Activated CD8-positive, alpha-beta memory T cell treated with anti-CD3 and anti-CD28 coated beads, Interleukin-2, amount 50 U/mL, for 1 hour (primary cell): ENCODE results near the gene PAPPA.

ENCODE experiments used
- DNase-seq: peaks from one replicate; pipeline ENCODE4 v3.0.0-alpha.2; 2020; ENCODE audit errors: extremely low read depth

PAPPA gene

DNA sequence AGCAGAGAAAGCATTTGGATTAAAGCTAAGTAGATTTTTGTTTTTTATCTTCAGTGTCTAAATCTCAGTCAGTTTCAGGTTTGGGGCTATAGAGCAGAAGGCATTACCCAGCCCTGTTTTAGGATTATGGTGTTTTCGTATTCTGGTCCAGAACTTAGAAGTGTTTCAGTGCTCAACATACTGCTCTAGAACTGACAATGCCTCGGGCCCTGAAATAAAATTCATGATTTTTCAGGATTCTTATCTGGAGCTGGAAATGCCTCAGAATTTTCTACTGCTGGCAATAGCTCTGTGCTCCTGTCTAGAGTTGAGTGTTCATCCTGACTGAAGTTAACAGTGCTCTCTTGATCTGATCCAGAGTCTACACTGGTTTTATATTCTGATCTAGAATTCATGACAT is 163.9 kb downstream of the PAPPA start:
- no peak for DNase-seq

DNA sequence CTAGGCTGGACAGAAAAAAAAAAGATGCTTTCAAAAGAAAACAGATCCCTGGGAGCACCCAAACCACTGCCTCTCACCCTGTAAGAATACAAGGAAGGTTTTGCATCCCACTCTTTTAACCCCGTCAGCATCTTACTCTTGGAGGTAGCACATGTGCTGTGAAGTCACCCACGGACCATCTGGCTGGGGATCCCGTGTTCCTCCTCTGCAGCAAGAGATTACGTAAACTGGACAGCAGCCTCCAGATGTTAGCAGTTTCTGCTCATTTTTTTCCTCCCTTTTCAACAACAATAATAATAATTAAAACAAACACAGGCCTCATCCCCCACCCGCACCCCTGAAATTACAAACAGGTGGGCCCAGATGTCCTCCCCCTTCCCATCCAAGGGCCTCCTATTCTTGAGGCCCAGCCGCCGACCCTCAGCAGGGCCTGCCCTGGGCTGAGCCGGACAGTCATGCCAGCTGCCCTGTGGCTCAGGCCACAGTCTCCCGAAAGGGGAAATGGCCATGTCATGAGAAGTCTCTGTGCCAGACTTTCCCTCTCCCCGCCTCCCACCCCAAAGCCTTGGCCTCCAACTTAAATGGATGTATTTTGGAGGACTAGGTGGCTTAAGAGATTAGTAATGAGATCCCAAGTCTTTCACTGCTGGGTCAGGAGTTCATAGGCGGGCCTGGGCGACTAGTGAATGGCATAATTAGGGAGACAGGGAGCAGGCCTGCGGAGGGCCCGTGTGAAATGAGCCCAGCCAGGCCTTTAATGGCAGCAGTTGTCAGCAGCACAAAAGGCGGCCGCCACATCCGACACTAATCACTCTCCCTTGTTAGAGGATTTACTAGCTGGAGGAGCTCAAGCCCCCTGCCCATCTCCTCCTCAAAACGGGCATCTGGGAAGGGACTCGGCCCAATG is 165.1 kb downstream of the PAPPA start:
- DNase-seq: no peak

- DNase-seq: no peak
Observed at GRCh38 chr9:116319480-116319879, 165.9 kb downstream of the PAPPA start.

DNA sequence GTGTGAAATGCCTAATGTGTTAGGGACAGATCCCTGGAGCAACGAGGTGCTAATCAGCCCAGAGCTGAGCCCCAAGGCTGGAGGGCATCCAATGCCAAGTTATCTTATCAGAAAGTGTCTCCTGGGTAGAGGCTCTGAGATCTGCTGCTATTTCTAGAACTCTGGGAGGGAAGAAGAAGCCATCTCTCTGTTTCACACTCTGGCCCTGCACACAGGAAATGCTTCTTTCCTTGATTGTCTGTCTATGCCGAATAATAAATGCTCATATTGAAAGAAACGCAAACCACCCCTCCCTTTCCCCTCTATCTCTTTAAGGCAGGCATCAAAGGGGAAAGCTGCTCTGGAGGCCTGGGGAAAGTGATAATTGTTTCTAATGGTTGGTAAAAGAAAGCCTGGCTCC is 166.7 kb downstream of the PAPPA start:
- DNase-seq: no peak

DNA sequence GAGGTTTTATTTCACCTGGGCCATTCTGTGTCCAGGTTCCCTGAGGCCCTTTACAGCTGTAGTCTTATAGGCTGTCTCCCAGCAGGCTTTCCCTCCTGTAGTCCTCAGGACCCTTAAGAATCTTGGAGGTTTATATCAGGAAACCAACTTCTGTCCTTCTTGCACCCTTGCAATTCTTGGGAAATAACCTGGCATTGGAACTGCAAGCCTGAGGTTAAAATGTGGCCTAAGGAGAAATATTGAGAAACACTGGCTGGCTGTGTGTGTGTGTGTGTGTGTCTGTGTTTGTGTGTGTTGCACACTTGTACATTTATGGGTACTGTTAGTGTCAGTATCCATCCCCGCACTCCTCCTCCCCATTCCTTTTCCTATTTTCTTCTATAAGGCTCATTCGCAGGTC is 168.9 kb downstream of the PAPPA start:
- no peak for DNase-seq

DNA sequence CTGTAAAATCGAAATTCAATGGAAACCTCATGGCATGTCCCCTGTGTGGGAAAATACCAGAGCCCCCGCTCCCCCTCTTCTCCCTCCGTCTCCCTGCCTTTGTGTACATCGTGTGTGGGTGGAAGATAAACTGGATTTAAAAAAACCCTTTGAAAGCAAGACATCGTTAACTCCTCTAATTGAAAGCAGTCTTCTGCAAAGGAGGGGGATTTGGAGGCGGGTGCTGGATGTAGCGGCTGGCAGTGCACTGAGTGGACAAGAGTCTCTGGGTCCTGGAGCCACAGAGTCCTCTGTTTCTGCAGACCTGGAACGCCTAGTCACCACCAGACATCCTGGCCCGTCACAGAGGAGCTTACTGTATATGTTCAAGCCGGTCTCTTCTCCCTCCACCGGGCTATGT is 169.4 kb downstream of the PAPPA start:
- DNase-seq: no peak

- DNase-seq: no peak
Observed at GRCh38 chr9:116323571-116323970, 170.0 kb downstream of the PAPPA start.

DNA sequence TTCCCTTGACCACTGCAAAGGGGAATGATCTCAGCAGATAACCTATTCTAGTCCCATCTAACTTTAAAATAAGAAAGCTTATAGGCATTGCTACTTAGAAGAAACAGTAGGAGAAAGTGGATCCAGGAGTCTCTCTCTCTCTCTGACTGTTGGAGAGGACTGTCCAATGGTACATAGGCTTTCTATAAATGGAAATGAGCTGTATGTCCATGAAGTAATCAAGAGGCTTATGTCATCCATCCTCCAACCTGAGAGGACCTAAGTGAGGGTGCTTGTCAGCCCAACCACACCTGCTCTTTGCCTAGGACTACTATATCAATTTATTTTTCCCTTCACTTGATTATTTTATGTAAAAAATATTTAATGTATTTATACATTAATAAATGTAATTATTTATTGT is 172.3 kb downstream of the PAPPA start:
- no peak for DNase-seq

GRCh38 chr9:116327701-116328405 is 174.3 kb downstream of the PAPPA start:
- DNase-seq: no peak

- no peak for DNase-seq
Observed at GRCh38 chr9:116329470-116329869, 175.9 kb downstream of the PAPPA start.

- DNase-seq: no peak
Observed at GRCh38 chr9:116331241-116331640, 177.7 kb downstream of the PAPPA start.

- no peak for DNase-seq
Observed at GRCh38 chr9:116332090-116332489, 178.5 kb downstream of the PAPPA start.

DNA sequence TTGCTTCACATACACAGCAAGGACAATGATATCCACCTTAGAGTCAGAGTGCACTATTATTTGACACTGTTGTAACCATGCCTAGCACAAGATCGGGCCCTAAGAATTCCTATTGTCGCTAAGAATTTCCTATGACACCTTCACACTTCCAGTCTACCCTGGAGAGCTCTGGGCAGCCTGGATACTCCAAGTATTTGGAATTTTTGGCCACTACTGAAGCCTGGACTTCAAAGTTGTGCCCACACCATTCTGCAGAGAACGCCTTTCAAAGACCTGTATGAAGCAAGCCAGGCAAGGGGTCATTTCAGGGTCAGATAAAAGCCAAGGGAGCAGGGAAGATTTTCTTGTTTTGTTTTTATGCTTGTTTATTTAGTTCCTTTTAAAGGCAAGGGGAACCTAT is 179.7 kb downstream of the PAPPA start:
- DNase-seq: no peak

DNA sequence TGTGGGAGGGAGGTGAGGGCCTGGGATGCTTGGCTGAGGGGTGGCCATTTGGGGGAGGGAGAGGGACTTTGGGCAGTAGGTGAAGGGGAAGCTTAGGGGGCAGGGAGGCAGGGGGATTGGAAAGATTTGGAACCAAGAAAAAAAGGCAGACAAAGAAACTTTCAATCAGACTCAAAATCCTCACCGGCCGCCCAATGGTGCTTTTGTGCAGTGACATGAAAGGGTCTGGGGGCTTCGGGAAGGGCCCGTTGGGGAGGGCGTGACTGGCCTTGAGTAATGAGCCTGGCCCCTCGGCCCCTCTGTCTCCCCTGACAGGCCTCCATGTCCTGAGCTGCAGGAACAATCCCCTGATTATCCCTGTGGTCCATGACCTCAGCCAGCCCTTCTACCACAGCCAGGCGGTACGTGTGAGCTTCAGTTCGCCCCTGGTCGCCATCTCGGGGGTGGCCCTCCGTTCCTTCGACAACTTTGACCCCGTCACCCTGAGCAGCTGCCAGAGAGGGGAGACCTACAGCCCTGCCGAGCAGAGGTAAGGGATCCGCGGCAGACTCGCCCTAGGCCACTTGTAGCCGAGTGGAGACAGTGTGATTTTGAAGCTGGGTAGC is 181.1 kb downstream of the PAPPA start:
- no peak for DNase-seq

GRCh38 chr9:116335392-116335791 is 181.8 kb downstream of the PAPPA start:
- no peak for DNase-seq

- DNase-seq: no peak
Observed at GRCh38 chr9:116336133-116336862, 182.7 kb downstream of the PAPPA start.

DNA sequence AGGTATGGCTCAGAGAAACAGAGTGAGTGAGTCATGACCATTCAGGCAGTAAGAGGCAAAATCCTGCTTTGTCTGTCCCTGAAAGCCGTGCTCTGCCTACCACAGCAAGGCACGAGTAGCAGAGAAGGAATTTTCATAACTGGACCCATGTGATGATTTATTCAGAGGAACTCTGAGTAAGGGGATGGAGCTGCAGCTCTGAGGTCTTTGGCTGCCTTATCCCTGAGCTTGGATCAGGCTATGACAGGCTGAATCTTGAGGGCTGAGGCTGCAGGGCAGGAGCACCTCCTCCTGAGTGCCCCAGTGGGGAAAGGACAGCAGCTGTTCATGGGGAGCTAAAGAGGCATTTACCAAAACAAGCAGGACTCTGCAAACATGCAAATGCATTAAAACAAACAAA is 183.4 kb downstream of the PAPPA start:
- DNase-seq: no peak

DNA sequence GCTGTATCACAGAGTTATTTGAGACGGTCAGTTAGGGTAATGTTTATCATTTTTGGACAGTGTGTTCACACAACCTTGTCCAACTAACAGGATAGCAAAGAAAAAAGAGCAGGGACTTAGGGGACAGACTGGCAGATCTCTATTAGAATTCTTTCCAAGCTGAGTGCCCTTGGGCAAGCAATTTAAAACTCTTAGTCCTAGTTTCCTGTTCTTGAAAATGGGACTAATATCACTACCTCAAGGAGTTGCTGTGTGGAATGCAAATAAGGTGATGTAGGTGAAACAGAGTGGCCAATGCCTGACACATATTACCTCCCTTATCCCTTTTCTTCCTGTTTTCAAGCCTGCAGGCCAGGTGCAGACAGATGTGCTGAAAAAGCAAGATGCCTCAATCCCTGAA is 186.7 kb downstream of the PAPPA start:
- DNase-seq: no peak

GRCh38 chr9:116342061-116342460 is 188.5 kb downstream of the PAPPA start:
- DNase-seq: no peak

DNA sequence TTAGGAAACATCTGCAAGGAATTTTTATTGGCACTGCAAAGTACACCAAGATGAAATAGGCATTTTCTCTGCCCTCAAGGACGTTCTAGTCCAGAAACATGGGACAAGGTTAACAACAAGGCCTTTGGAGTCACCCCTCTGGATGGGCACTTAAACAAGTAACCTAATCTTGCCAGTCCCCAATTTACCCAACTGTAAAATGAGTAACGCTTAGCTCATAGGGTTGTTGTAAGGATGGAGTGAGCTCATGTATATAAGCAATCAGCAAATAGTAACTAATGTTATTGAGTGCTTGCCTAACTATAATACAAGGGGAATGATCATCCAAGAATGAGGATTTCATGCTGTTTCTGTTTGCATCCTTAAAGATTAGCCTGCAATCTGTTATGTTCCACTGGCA is 189.3 kb downstream of the PAPPA start:
- no peak for DNase-seq

DNA sequence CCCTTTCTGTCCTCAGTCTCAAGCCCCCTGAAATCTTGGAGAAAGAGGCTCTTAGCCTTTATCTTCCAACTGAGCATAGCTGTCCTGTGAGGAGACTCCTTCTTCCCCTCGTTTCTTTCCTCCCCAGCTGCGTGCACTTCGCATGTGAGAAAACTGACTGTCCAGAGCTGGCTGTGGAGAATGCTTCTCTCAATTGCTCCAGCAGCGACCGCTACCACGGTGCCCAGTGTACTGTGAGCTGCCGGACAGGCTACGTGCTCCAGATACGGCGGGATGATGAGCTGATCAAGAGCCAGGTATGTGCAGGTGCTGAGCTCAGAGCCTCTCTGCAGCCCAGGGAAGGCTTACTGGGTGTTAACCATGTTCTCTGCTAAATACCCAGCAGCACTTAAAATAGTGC is 190.8 kb downstream of the PAPPA start:
- DNase-seq: no peak

DNA sequence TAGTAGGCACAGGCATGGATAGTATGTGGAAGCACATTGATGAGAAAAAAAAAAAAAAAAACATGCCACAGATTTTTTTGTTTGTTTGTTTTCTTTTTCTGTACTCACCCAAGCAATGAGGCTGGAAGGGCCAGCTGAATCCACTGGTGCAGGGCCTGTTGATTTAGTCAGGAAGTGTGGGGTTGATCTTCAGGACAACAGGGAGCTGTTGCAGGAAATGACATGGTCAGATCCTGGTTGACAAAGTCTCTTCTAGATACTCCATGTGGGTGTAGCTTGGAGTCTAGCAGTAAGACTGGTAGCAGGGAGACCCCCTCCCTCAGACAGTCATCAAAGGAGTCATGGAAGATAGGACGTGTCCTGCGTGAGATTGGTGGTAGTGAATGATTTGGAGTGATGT is 191.8 kb downstream of the PAPPA start:
- no peak for DNase-seq
